Measurements from ENCODE around the gene LDLRAD4. TPM values are rescaled to one million over a fixed set of nuclear protein-coding genes. Genes with fewer than 3 reads are reported as not detected.
"Not testable (repeated sequence)": the region's sequence is repeated elsewhere in the genome, so short reads cannot be mapped to it uniquely, and the experiment has no call there.

LDLRAD4 gene
- total RNA-seq, 2 donors from 2014 or later, result 112 to 120 TPM

- ATAC-seq (peak; percentile 60), DNase-seq (no peak)
- Mint-ChIP-seq H3K4me1 (peaks cover 31% of the 10 kb centered on the region), H3K36me3 (ENCODE audit: low read depth) (peaks cover 4% of the 10 kb centered on the region), H3K4me3 (peak overlapping the region; percentile 85), H3K27me3 (no peaks in the 10 kb centered on the region), H3K27ac (peak overlapping the region; percentile 89)
- H3K9me3 ChIP-seq (ENCODE audit: control insufficient read depth, low read length, poor library complexity, severe bottlenecking), result no peaks in the 10 kb centered on the region
Measured at GRCh38 chr18:13261661-13262357, 43.2 kb downstream of the LDLRAD4 start.

GRCh38 chr18:13262358-13262680, 43.8 kb downstream of the LDLRAD4 start:
- not testable (repeated sequence) for ATAC-seq; H3K4me3 Mint-ChIP-seq; DNase-seq; H3K36me3 Mint-ChIP-seq (ENCODE audit: low read depth); H3K27me3 Mint-ChIP-seq; H3K9me3 ChIP-seq (ENCODE audit: control insufficient read depth, low read length, poor library complexity, severe bottlenecking); H3K27ac Mint-ChIP-seq
- peaks cover 36% of the 10 kb centered on the region for H3K4me1 Mint-ChIP-seq

- Mint-ChIP-seq H3K27ac (no peak overlapping the region), H3K4me3 (no peak overlapping the region), H3K4me1 (peaks cover 41% of the 10 kb centered on the region), H3K36me3 (ENCODE audit: low read depth) (peaks cover 4% of the 10 kb centered on the region), H3K27me3 (no peaks in the 10 kb centered on the region)
- no peak for ATAC-seq
- H3K9me3 ChIP-seq (ENCODE audit: control insufficient read depth, low read length, poor library complexity, severe bottlenecking), result no peaks in the 10 kb centered on the region
- DNase-seq, result no peak
Measured at GRCh38 chr18:13262839-13263691, 44.5 kb downstream of the LDLRAD4 start.

- H3K4me1 Mint-ChIP-seq, result peaks cover 43% of the 10 kb centered on the region
- H3K27ac Mint-ChIP-seq, result no peak overlapping the region
- DNase-seq (no peak), ATAC-seq (no peak)
- H3K4me3 Mint-ChIP-seq, result peak overlapping the region; percentile 78
- no peaks in the 10 kb centered on the region for H3K27me3 Mint-ChIP-seq
- H3K36me3 Mint-ChIP-seq (ENCODE audit: low read depth), result peaks cover 4% of the 10 kb centered on the region
- no peaks in the 10 kb centered on the region for H3K9me3 ChIP-seq (ENCODE audit: control insufficient read depth, low read length, poor library complexity, severe bottlenecking)
Measured at GRCh38 chr18:13264091-13265007, 45.8 kb downstream of the LDLRAD4 start.

- no peak for DNase-seq
- H3K4me1 Mint-ChIP-seq, result peaks cover 48% of the 10 kb centered on the region
- no peaks in the 10 kb centered on the region for H3K9me3 ChIP-seq (ENCODE audit: control insufficient read depth, low read length, poor library complexity, severe bottlenecking)
- peaks cover 4% of the 10 kb centered on the region for H3K36me3 Mint-ChIP-seq (ENCODE audit: low read depth)
- peak overlapping the region; percentile 84 for H3K4me3 Mint-ChIP-seq
- H3K27me3 Mint-ChIP-seq, result no peaks in the 10 kb centered on the region
- H3K27ac Mint-ChIP-seq, result peak overlapping the region; percentile 99
- ATAC-seq, result no peak
Measured at GRCh38 chr18:13265008-13265910, 46.7 kb downstream of the LDLRAD4 start.

DNA sequence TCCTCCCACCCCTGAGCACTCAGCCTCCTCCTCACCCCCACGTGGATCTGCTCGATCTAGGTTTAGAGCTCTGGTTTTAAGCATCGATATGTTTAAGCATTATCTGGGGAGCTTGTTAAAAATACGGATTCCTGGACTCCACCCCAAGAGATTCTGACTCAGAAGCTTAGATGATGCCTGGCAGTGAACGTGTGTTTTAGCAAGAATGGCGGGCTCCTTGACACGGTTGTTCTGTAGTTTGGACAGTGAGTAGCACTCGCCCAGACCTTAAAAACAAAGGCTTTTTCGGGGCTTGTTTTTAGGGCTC, 47.3 kb downstream of the LDLRAD4 start:
- H3K9me3 ChIP-seq (ENCODE audit: control insufficient read depth, low read length, poor library complexity, severe bottlenecking), result no peaks in the 10 kb centered on the region
- H3K27ac Mint-ChIP-seq, result peak overlapping the region; percentile 99
- peak overlapping the region; percentile 84 for H3K4me3 Mint-ChIP-seq
- ATAC-seq (peak; percentile 14), DNase-seq (no peak)
- H3K36me3 Mint-ChIP-seq (ENCODE audit: low read depth), result peaks cover 4% of the 10 kb centered on the region
- no peaks in the 10 kb centered on the region for H3K27me3 Mint-ChIP-seq
- H3K4me1 Mint-ChIP-seq, result peaks cover 42% of the 10 kb centered on the region

- Mint-ChIP-seq H3K27me3 (no peaks in the 10 kb centered on the region), H3K4me1 (peaks cover 36% of the 10 kb centered on the region), H3K36me3 (ENCODE audit: low read depth) (peaks cover 4% of the 10 kb centered on the region), H3K4me3 (peak overlapping the region; percentile 84), H3K27ac (peak overlapping the region; percentile 99)
- no peaks in the 10 kb centered on the region for H3K9me3 ChIP-seq (ENCODE audit: control insufficient read depth, low read length, poor library complexity, severe bottlenecking)
- DNase-seq (no peak), ATAC-seq (peak; percentile 66)
Measured at GRCh38 chr18:13266218-13267100, 47.9 kb downstream of the LDLRAD4 start.

GRCh38 chr18:13267431-13267873, 48.9 kb downstream of the LDLRAD4 start:
- no peaks in the 10 kb centered on the region for H3K27me3 Mint-ChIP-seq
- no peaks in the 10 kb centered on the region for H3K36me3 Mint-ChIP-seq (ENCODE audit: low read depth)
- no peaks in the 10 kb centered on the region for H3K9me3 ChIP-seq (ENCODE audit: control insufficient read depth, low read length, poor library complexity, severe bottlenecking)
- DNase-seq (no peak), ATAC-seq (peak; percentile 21)
- H3K4me3 Mint-ChIP-seq, result peak overlapping the region; percentile 84
- peak overlapping the region; percentile 99 for H3K27ac Mint-ChIP-seq
- H3K4me1 Mint-ChIP-seq, result peaks cover 33% of the 10 kb centered on the region

DNA sequence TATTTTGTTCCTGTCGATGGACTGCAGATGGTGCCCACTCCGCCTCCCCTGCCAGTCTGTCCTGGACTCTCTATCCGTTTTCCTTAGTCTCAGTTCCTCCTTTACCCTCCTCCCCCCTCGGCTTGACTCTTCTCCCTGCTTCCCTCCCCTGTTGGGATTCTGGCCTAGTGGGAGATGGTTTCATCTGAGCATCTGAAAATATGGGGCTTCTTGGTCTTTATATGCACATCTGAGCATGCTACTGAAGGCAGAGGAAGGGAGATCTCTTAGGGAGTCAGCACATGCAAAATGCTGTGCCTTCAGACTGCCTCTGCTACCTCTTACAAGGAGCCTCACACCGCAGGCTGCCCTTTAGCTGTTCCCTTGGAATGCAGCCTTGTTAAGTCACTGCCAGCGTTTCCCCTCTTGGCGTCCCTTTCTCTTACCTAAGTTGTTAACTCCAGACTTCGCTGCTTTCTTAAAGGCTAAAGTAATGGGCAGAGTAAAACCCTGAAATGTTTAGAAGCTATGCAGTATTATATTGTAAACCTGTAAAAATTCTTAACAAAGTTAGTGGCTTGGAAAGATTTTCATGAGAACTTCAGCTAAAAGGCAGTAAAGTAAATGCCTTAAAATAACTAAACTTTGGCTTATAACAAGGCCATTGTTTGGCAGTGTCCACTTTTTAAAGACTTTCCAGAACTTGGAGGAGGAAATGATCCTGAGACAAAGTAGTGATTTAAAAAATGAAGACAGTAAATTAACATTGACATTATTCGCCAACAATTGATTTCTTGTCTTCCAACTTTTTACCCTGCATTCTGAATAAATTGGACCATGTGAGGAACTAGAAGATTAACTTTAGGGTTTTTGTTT, 49.8 kb downstream of the LDLRAD4 start:
- H3K4me1 Mint-ChIP-seq, result peaks cover 41% of the 10 kb centered on the region
- no peaks in the 10 kb centered on the region for H3K9me3 ChIP-seq (ENCODE audit: control insufficient read depth, low read length, poor library complexity, severe bottlenecking)
- peak overlapping the region; percentile 84 for H3K4me3 Mint-ChIP-seq
- ATAC-seq (no peak), DNase-seq (no peak)
- H3K27ac Mint-ChIP-seq, result peak overlapping the region; percentile 99
- no peaks in the 10 kb centered on the region for H3K36me3 Mint-ChIP-seq (ENCODE audit: low read depth)
- H3K27me3 Mint-ChIP-seq, result no peaks in the 10 kb centered on the region

- Mint-ChIP-seq H3K36me3 (ENCODE audit: low read depth) (no peaks in the 10 kb centered on the region), H3K27ac (no peak overlapping the region), H3K4me3 (no peak overlapping the region), H3K27me3 (no peaks in the 10 kb centered on the region), H3K4me1 (peaks cover 47% of the 10 kb centered on the region)
- no peaks in the 10 kb centered on the region for H3K9me3 ChIP-seq (ENCODE audit: control insufficient read depth, low read length, poor library complexity, severe bottlenecking)
- ATAC-seq (no peak), DNase-seq (no peak)
Measured at GRCh38 chr18:13269013-13269280, 50.4 kb downstream of the LDLRAD4 start.

DNA sequence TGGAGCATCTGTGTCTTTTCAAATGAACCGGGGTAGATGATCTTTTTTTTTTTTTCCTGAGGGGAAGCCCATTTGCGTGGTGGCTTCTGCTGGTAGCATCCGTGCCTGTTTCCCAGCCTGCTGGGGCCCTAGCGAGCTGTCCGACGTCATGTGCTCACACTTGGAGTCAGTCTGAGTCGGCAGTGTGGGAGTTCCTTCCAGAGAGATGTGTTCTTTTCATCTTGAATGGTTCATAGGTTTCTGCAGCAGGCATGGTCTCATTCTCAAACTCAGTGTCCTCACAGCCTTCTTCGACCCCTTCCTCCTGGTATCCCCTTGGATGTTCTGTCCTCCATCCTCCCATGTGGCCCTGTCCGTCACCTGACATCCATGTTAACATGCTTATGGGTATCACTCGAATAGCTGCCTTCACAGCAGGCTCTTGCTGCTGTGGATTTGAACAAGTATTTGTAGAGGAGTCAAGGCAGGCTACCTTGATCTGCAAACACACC, 51.0 kb downstream of the LDLRAD4 start:
- no peaks in the 10 kb centered on the region for H3K9me3 ChIP-seq (ENCODE audit: control insufficient read depth, low read length, poor library complexity, severe bottlenecking)
- Mint-ChIP-seq H3K27me3 (no peaks in the 10 kb centered on the region), H3K4me3 (peak overlapping the region; percentile 55), H3K27ac (peak overlapping the region; percentile 79), H3K4me1 (peaks cover 52% of the 10 kb centered on the region), H3K36me3 (ENCODE audit: low read depth) (no peaks in the 10 kb centered on the region)
- DNase-seq (no peak), ATAC-seq (no peak)
